B cell (primary cell): Measurements from ENCODE around the gene ALS2CL. TPM values are rescaled to one million over a fixed set of nuclear protein-coding genes. Genes with fewer than 3 reads are reported as not detected.

ENCODE experiments used
- ATAC-seq: fragments of 200-7000 bp; cut with Tn5 transposase; one replicate; pipeline ENCODE4 v1.10.0; 2021; ENCODE audit warnings: low read depth, mild to moderate bottlenecking, moderate number of reproducible peaks, moderate library complexity
- CTCF ChIA-PET: fragments of 350-600 bp; sonication (Branson Sonifier 250); formaldehyde crosslinking; loops from one replicate; lab custom pipeline; 2021; ENCODE audit warnings: antibody characterized with exemption, inconsistent platforms; lab: Charles Lee
- POLR2A ChIA-PET: fragments of 350-600 bp; sonication (Branson Sonifier 250); formaldehyde crosslinking; loops from one replicate; lab custom pipeline; 2021; ENCODE audit warnings: antibody characterized with exemption; lab: Charles Lee
- DNase-seq: peaks from one replicate; pipeline ENCODE4 v3.0.0; 2013
- H2AFZ ChIP-seq: 2 replicates; pipeline ENCODE4 v1.6.1; 2012; ENCODE audit warnings: mild to moderate bottlenecking, low read depth, low read length; ENCODE audit not compliant: insufficient read depth, poor library complexity, severe bottlenecking
- H3K27ac ChIP-seq, 2 donors: 1 replicate in 1 of 2; 2 replicates in 1 of 2; pipeline ENCODE4 v1.5.1; 2012 to 2013; ENCODE audit warnings: low read length in 2 of 2, mild to moderate bottlenecking in 2 of 2, moderate library complexity in 1 of 2
- H3K27me3 ChIP-seq, 4 experiments: fragments of 200-600 bp in 1 of 4; sonication (generic) in 1 of 4; replicated peaks in 1 of 4; 1 replicate in 2 of 4; 2 replicates in 2 of 4; pipeline versions ENCODE4 v1.6.1 to v1.7.0; 2013 to 2016; ENCODE audit warnings: low read length in 3 of 4, mild to moderate bottlenecking in 2 of 4, mixed read lengths in 1 of 4, moderate library complexity in 1 of 4; ENCODE audit not compliant: insufficient read depth in 4 of 4, control insufficient read depth in 3 of 4; ENCODE audit errors: control extremely low read depth in 1 of 4
- H3K36me3 ChIP-seq, 2 experiments: replicated peaks in 1 of 2; 1 replicate in 1 of 2; 2 replicates in 1 of 2; pipeline versions ENCODE4 v1.6.1 to v1.7.1; 2013; ENCODE audit warnings: low read length in 1 of 2; ENCODE audit not compliant: insufficient read depth in 2 of 2, control insufficient read depth in 1 of 2; ENCODE audit errors: control extremely low read depth in 1 of 2, extremely low read depth in 1 of 2
- H3K4me1 ChIP-seq, 2 donors: fragments of 200-600 bp in 1 of 2; sonication (generic) in 1 of 2; 1 replicate in 1 of 2; 2 replicates in 1 of 2; pipeline versions ENCODE4 v1.5.1 to v1.6.1; 2013 to 2017; ENCODE audit warnings: low read length in 2 of 2; ENCODE audit not compliant: control insufficient read depth in 2 of 2, insufficient read depth in 2 of 2
- H3K4me2 ChIP-seq: replicated peaks from 2 replicates; pipeline ENCODE3; 2012; ENCODE audit warnings: mild to moderate bottlenecking, low read depth, low read length; ENCODE audit not compliant: poor library complexity, severe bottlenecking
- H3K4me3 ChIP-seq, 5 experiments: fragments of 200-600 bp in 1 of 5; sonication (generic) in 1 of 5; 1 replicate in 3 of 5; 2 replicates in 2 of 5; pipeline versions ENCODE4 v1.5.1 to v1.7.0; 2011 to 2016; ENCODE audit warnings: low read length in 4 of 5, mild to moderate bottlenecking in 4 of 5, low read depth in 2 of 5, control low read depth in 1 of 5, moderate library complexity in 1 of 5; ENCODE audit not compliant: insufficient read depth in 1 of 5; ENCODE audit errors: control extremely low read depth in 1 of 5, extremely low read depth in 1 of 5
- H3K79me2 ChIP-seq: fragments of 200-600 bp; sonication (generic); one replicate; pipeline ENCODE4 v1.6.0; 2016; ENCODE audit warnings: low read length; ENCODE audit not compliant: control insufficient read depth, insufficient read depth
- H3K9ac ChIP-seq: fragments of 200-600 bp; sonication (generic); 2 replicates; pipeline ENCODE4 v1.6.1; 2017; ENCODE audit warnings: mild to moderate bottlenecking, low read length, moderate library complexity
- H3K9me3 ChIP-seq, 3 donors: one replicate each; pipeline versions ENCODE4 v1.6.1 to v1.7.1; 2013; ENCODE audit warnings: low read length in 2 of 3; ENCODE audit not compliant: control insufficient read depth in 2 of 3, insufficient read depth in 1 of 3; ENCODE audit errors: control extremely low read depth in 1 of 3
- H4K20me1 ChIP-seq: 2 replicates; pipeline ENCODE4 v1.6.0; 2012; ENCODE audit warnings: mild to moderate bottlenecking, low read length; ENCODE audit not compliant: insufficient read depth, control insufficient read depth, poor library complexity, severe bottlenecking
- H3K27ac Mint-ChIP-seq: one replicate; pipeline ENCODE4 v1.8.0; 2021; ENCODE audit warnings: mixed read lengths
- H3K27me3 Mint-ChIP-seq: one replicate; pipeline ENCODE4 v1.8.0; 2021; ENCODE audit warnings: mixed read lengths
- H3K4me1 Mint-ChIP-seq: one replicate; pipeline ENCODE4 v1.8.0; 2021; ENCODE audit warnings: mixed read lengths
- H3K4me3 Mint-ChIP-seq: one replicate; pipeline ENCODE4 v1.8.0; 2021; ENCODE audit warnings: mixed read lengths
- H3K9me3 Mint-ChIP-seq: one replicate; pipeline ENCODE4 v1.8.0; 2022; ENCODE audit warnings: mixed read lengths; ENCODE audit not compliant: insufficient read depth
- CTCF ChIP-seq: fragments of 200-600 bp; IDR thresholded peaks from one replicate; pipeline ENCODE4 v1.8.0; 2022; ENCODE audit warnings: antibody characterized with exemption, mild to moderate bottlenecking
- EZH2 ChIP-seq: IDR thresholded peaks from 2 replicates; pipeline ENCODE4 v1.6.1; 2012; ENCODE audit warnings: borderline replicate concordance, low read depth, mild to moderate bottlenecking, moderate library complexity, low read length; ENCODE audit not compliant: insufficient read depth, poor library complexity, severe bottlenecking
- WGBS: methylation state at CpG from one replicate; pipeline ENCODE4 v1.1.5; 2013; ENCODE audit warnings: missing lambda C conversion rate; ENCODE audit not compliant: insufficient coverage; 5-methylcytosine and 5-hydroxymethylcytosine counted together
- intact Hi-C: fragments of 100-400 bp; cut with micrococcal nuclease; formaldehyde crosslinking; loops from one replicate; pipeline ENCODE4 v1.10.0; 2022
- polyA plus RNA-seq: library from polyadenylated mRNA; depleted of rRNA; stranded (reverse); fragments of >200 nt; gene quantifications from 2 replicates; pipeline ENCODE4 v1.2.3, GENCODE V29; 2012
- total RNA-seq, 2 donors: library from RNA; stranded (reverse); fragments of 120-200 nt in 1 of 2; gene quantifications; 1 replicate in 1 of 2; 2 replicates in 1 of 2; pipeline versions ENCODE4 v1.2.3 to v1.2.4, GENCODE V29; 2013 to 2022

The ALS2CL gene
- total and polyA plus RNA-seq, 2 donors (not counting 1 experiment from before 2014, with no cell fraction given) = 0.22 to 0.30 TPM

DNA sequence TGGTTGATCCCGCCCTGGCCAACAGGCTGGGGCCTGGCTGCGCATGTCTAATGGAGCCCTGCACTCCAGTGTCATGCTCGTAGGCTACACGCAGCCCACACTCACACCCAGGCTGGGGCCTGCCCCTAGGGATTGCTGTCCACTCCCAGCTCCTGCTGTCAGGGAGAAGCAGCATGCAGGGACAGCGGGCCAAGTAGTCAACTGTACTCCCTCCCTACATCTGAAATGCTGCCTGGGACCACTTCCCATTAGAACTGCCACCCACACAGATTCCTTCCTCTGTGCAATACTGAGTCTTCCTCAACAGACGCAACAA is 16.1 kb downstream of the ALS2CL start:
- TF ChIP-seq EZH2 (no peak), CTCF (no peak)
- H3K9ac ChIP-seq = no peak overlapping the region
- no peaks in the 10 kb centered on the region for H3K36me3 ChIP-seq
- ATAC-seq (no peak), DNase-seq (no peak)
- no peak overlapping the region for H3K4me3 ChIP-seq
- H3K9me3 ChIP-seq = peaks cover 0 to 7% (median 0%) of the 10 kb centered on the region in 3 donors
- peaks cover 0 to 3% (median 0%) of the 10 kb centered on the region in 4 experiments for H3K27me3 ChIP-seq
- no peak overlapping the region for H3K27ac Mint-ChIP-seq
- H3K9me3 Mint-ChIP-seq = no peaks in the 10 kb centered on the region
- no peak overlapping the region for H3K27ac ChIP-seq
- no peaks in the 10 kb centered on the region for H4K20me1 ChIP-seq
- H2AFZ ChIP-seq = no peak overlapping the region
- no peaks in the 10 kb centered on the region for H3K4me1 Mint-ChIP-seq
- intact Hi-C loops = no loop called here
- no peak overlapping the region for H3K4me2 ChIP-seq
- H3K4me3 Mint-ChIP-seq = no peak overlapping the region
- H3K4me1 ChIP-seq = no peaks in the 10 kb centered on the region
- no peaks in the 10 kb centered on the region for H3K79me2 ChIP-seq
- ChIA-PET POLR2A (no interaction called here), CTCF (no interaction called here)
- 93% methylated on average over 6 of the region's 6 CpGs for WGBS
- H3K27me3 Mint-ChIP-seq = peaks cover 11% of the 10 kb centered on the region

DNA sequence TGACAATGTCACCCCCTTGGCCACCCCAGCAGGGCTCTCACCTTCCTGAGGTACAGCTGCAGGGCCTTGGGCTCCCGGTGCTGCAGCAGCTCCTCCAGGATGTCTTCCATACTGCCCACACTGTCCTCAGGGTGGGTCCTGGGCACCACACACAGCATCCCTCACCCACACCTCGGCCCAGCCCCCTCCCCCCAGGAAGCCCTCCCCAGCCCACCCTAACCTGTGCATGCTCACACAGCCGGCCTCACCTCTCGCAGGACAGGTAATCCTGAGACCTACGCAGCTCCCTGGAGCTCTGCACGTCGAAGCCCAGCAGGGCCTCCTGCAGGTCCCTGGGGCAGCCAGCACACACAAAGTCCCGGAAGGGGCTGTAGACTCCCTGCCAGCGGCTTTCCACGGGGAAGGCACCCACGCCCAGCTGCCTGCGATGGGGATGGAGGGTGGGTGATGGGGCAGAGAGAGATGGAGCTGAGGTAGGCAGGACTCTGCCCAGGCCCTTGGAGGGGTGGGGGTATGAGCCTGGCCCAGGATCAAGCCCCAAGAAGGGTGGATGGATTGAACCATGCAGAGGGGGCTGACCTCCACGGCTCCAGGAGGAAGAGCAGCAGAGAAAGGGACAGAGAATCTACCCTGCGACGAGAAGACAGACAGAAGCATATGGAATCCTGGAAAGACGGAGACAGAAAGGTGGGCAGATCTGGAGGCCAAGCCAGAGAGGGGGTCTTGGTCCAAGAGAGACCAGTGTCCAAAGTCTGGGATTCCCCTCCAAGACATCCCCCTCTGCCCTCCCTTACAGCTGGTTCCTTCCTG is 16.7 kb downstream of the ALS2CL start:
- no peaks in the 10 kb centered on the region for H3K36me3 ChIP-seq
- H3K4me1 ChIP-seq = no peaks in the 10 kb centered on the region
- H3K79me2 ChIP-seq = no peaks in the 10 kb centered on the region
- DNase-seq = no peak
- ChIA-PET CTCF (no interaction called here), POLR2A (no interaction called here)
- WGBS = 91% methylated on average over 16 of the region's 16 CpGs
- H3K27me3 ChIP-seq = peaks cover 0 to 3% (median 0%) of the 10 kb centered on the region in 4 experiments
- no peak overlapping the region for H3K9ac ChIP-seq
- TF ChIP-seq CTCF (no peak), EZH2 (no peak)
- H3K27ac ChIP-seq = no peak overlapping the region
- Mint-ChIP-seq H3K27me3 (peaks cover 11% of the 10 kb centered on the region), H3K9me3 (no peaks in the 10 kb centered on the region), H3K27ac (no peak overlapping the region), H3K4me3 (no peak overlapping the region), H3K4me1 (no peaks in the 10 kb centered on the region)
- H3K4me2 ChIP-seq = no peak overlapping the region
- no peak overlapping the region for H2AFZ ChIP-seq
- intact Hi-C loops = no loop called here
- no peak overlapping the region for H3K4me3 ChIP-seq
- H4K20me1 ChIP-seq = no peaks in the 10 kb centered on the region
- peaks cover 0 to 7% (median 0%) of the 10 kb centered on the region in 3 donors for H3K9me3 ChIP-seq
- no peak for ATAC-seq
